HUES48 (cell line): ENCODE data around the gene CLECL1.

Experiments used
- H3K27ac ChIP-seq: one replicate; pipeline ENCODE4 v1.7.0; 2013; ENCODE audit warnings: low read depth, low read length, inconsistent platforms
- H3K27me3 ChIP-seq: 2 replicates; pipeline ENCODE4 v1.6.1; 2013; ENCODE audit warnings: mild to moderate bottlenecking, low read length; ENCODE audit not compliant: control insufficient read depth, insufficient read depth
- H3K36me3 ChIP-seq: 2 replicates; pipeline ENCODE4 v1.6.1; 2013; ENCODE audit warnings: low read length; ENCODE audit not compliant: control insufficient read depth, insufficient read depth
- H3K4me1 ChIP-seq: 2 replicates; pipeline ENCODE4 v1.6.1; 2013; ENCODE audit warnings: mild to moderate bottlenecking, low read length; ENCODE audit not compliant: control insufficient read depth, insufficient read depth
- H3K4me3 ChIP-seq: 2 replicates; pipeline ENCODE4 v1.5.1; 2013; ENCODE audit warnings: mild to moderate bottlenecking, low read depth, low read length
- H3K9ac ChIP-seq: 2 replicates; pipeline ENCODE4 v1.6.1; 2013; ENCODE audit warnings: mild to moderate bottlenecking, low read depth, low read length, moderate library complexity
- H3K9me3 ChIP-seq: 2 replicates; pipeline ENCODE4 v1.6.1; 2013; ENCODE audit warnings: low read length; ENCODE audit not compliant: control insufficient read depth, insufficient read depth

Gene CLECL1

DNA sequence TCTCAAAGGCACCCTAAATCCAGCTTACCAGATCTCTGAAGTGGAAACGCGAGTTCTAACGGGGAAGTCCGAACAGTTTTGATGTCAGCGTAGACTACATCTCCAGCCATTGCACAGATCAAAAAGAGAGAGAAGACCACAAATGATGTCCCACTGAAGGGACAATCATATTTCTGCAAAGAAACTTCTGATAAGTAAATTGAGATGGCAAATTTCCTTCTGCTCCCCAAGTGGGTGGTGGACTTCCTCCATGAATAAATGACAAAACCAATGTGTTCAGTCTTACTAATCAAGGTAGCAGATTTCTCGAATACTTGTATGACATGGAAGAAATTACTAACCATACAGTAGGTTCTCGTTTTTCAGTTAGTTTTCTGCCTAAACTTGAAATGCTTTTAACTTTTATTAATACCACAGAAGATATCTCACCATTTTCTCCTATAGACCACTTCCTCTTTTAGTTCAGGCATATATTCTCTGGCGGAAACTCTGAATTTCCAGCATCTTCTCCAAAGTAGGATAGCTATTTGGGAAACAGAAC is at the start of gene CLECL1:
Gene CLECL1, minus strand, starts transcription at position 177 of the 541 bp plus-strand sequence.
- H3K9me3 ChIP-seq = no peaks in the 10 kb centered on the region
- no peaks in the 10 kb centered on the region for H3K4me1 ChIP-seq
- no peak within 1 kb of the TSS for H3K27ac ChIP-seq
- no peak within 1 kb of the TSS for H3K4me3 ChIP-seq
- H3K9ac ChIP-seq = no peak within 1 kb of the TSS
- no peaks in the 10 kb centered on the region for H3K36me3 ChIP-seq
- H3K27me3 ChIP-seq = no peaks in the 10 kb centered on the region

DNA sequence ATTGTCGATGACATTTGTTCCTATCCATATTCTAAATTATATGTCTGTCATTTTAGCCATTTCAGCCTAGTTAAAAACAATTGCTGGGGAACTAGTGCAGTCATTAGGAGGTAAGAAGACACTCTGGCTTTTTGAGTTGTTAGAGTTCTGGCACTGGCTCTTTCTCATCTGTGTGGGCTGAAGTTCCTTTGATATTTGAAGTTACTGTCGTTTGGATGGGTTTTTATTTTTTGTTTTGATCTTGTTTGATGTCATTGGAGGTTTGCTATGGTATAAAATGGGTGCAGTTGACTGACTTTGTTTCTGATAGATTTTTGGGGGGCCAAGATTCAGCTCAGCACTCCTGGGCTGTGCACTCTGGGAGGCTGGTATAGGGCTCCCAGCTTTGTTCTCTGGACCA is 48.5 kb upstream of the CLECL1 start:
- Histone ChIP-seq H3K27ac (no peak overlapping the region), H3K9ac (no peak overlapping the region), H3K36me3 (no peaks in the 10 kb centered on the region), H3K27me3 (no peaks in the 10 kb centered on the region), H3K9me3 (no peaks in the 10 kb centered on the region; the same call in 1 of the 2 replicates), H3K4me3 (no peak overlapping the region), H3K4me1 (peaks cover 38% of the 10 kb centered on the region)

DNA sequence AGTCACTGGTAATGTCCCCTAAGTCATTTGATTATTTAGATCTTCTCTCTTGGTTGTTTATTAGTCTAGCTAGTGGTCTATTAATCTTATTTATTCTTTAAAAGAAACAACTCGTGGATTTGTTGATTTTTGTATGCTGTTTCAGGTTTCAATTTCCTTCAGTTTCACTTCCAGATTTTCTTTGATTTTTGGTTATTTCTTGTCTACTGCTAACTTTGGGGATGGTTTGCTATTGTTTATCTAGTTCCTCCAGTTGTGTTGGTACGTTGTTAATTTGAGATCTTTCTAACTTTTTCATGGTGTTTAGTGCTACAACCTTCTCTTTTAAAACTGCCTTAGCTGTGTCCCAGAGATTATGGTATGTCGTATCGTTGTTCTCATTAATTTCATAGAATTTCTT is 46.3 kb upstream of the CLECL1 start:
- Histone ChIP-seq H3K27ac (no peak overlapping the region), H3K27me3 (no peaks in the 10 kb centered on the region), H3K36me3 (no peaks in the 10 kb centered on the region), H3K9ac (no peak overlapping the region), H3K4me1 (peaks cover 24% of the 10 kb centered on the region), H3K4me3 (no peak overlapping the region), H3K9me3 (no peaks in the 10 kb centered on the region; the same call in 1 of the 2 replicates)

DNA sequence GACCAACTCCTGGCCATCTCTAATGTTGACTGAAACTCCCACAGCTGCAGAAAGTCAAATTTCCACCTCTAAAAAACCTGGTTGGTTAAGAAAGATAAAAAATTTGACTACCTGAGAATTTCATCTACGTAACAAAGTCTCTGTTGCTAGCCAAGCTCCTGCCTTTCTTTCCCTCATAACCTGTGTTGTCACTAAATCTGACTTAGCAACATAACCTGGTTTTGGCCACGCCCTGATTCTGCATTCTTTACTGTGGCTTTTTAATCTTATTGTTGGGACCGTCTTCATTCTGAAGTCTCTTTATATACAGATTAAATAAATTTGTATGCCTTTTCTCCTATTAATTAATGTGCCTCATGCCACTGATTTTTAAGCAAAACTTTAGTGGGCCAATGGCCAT is 43.9 kb upstream of the CLECL1 start:
- H3K27me3 ChIP-seq = no peaks in the 10 kb centered on the region
- no peak overlapping the region for H3K27ac ChIP-seq
- no peaks in the 10 kb centered on the region for H3K9me3 ChIP-seq
- peaks cover 11% of the 10 kb centered on the region for H3K4me1 ChIP-seq
- no peak overlapping the region for H3K9ac ChIP-seq
- no peaks in the 10 kb centered on the region for H3K36me3 ChIP-seq
- no peak overlapping the region for H3K4me3 ChIP-seq

DNA sequence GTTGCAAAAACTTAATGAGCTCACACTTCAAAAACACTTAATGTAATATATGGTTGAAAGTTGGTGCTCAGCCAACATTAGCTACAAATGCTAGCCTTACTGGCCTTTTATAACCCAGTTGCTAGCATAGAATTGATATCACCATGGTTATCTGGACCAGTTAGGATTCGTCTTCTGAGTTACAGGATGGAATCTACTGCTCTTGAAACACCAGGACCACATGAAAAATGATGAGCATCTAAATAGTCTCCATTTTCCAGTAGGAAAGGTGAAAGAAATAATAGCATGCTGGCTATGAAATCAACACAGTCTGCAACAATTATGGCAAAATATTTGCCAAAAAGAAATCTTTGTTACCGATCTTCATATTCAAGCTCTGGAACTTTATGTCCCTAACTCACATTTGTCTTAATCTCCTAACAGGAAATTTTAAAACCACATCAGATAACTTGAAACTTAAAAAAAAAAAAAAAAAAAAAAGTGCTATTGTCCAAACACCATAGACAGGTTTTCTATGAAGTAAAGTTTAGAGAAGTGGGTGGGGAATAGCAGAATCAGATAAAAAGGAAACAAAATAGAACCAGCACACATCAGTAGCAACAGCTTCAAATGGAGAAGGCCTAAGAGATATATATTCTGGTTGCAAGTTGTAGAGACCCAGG is 40.5 kb upstream of the CLECL1 start:
- Histone ChIP-seq H3K4me3 (no peak overlapping the region), H3K27me3 (no peaks in the 10 kb centered on the region), H3K9me3 (no peaks in the 10 kb centered on the region), H3K27ac (no peak overlapping the region), H3K9ac (no peak overlapping the region), H3K36me3 (no peaks in the 10 kb centered on the region), H3K4me1 (peaks cover 11% of the 10 kb centered on the region)

DNA sequence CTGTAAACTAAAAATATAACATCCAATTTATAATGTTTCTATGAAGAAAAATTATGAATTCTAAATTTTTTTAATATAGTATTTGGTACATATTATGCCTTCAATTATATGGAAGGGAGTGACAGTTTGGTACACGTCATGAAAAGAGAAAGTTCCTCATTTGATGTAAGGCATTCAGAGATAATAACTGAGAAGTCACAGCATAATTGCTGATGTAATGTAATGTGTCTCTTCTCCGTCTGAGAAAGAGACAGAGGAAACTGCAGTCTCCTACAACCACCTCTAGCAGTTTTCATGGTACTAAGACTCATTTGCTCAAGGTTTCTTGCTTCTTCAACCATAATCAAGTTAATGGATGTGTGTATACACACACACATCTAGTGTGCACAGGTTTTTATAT is 30.1 kb upstream of the CLECL1 start:
- Histone ChIP-seq H3K27ac (no peak overlapping the region), H3K9me3 (no peaks in the 10 kb centered on the region), H3K4me1 (peaks cover 2% of the 10 kb centered on the region; the same call in 1 of the 2 replicates), H3K9ac (no peak overlapping the region), H3K36me3 (no peaks in the 10 kb centered on the region), H3K27me3 (no peaks in the 10 kb centered on the region), H3K4me3 (no peak overlapping the region)

DNA sequence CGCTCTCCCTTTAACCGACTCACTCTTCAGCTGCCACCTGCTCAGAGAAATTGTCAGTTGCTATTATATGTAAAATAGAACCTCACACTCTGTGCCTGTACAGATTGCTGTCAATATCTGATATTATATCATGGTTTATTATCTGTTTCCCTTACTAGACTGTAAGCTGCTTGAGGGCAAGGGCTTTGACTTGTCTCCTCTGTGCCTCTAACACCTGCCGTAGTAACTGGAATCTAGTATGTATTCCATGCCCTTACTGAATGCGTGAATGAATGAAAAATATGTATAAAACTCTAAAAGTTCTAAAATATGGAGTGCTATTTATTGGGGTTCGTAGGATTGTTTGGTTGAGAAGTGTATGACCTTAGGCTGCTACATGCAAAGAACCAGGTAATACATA is 29.5 kb upstream of the CLECL1 start:
- H3K27me3 ChIP-seq = no peaks in the 10 kb centered on the region
- H3K4me1 ChIP-seq = peaks cover 2% of the 10 kb centered on the region; the same call in 1 of the 2 replicates
- H3K9me3 ChIP-seq = no peaks in the 10 kb centered on the region
- H3K36me3 ChIP-seq = no peaks in the 10 kb centered on the region
- no peak overlapping the region for H3K9ac ChIP-seq
- no peak overlapping the region for H3K27ac ChIP-seq
- no peak overlapping the region for H3K4me3 ChIP-seq

DNA sequence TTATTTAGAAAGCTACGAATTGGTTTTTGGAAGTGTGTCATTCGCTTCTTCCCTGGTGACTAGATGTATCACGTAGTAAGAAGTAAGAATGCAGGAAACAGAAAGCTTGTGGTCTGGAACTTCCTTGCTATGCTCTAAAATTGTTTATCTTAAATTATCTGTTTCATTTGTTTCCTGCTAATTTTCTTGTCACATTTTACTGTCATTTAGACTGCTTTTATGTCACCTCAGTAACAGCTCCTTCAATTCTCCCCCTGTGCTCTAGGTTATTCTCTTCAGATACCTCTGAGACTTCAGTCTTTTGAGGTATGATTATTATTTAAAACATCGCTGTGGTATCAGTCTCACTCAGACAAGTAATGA is 28.5 kb upstream of the CLECL1 start:
- Histone ChIP-seq H3K36me3 (no peaks in the 10 kb centered on the region), H3K4me3 (no peak overlapping the region), H3K4me1 (peaks cover 2% of the 10 kb centered on the region; the same call in 1 of the 2 replicates), H3K9me3 (no peaks in the 10 kb centered on the region), H3K9ac (no peak overlapping the region), H3K27ac (no peak overlapping the region), H3K27me3 (no peaks in the 10 kb centered on the region)

DNA sequence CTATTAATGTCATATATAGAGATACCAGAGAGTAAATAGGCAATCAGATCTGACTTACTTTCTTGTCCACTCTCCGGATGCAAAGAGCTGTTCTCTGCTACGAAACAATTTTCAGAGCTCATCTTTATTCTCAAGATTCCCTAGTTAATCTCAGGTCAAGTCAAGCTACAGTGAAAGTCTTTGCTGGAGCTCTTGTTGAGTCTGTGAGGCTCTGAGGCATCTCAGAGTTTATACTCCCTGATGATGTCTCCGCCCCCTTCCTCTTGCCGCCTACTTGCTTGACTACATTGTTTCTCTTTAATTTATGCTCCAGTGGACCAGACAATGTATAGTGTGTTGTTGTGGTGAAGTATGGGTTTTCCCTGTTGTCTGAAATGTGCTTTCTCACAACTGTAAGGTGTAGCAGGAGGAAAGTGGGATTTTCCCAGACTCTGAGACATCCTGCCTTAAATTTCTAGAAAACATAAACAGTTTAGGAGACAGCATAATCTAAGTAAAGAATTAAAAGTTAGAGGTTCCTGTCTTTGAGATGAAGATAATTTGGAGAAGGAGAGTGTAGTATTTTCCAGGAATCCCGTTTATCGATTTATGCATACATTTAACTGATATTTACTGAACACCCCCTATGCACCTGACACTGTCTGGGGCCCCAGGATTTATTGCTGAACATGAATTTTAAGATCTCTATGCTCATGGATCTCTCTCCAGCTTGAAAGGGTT is 28.0 kb upstream of the CLECL1 start, which contains the start of gene CD69:
Gene CD69, minus strand, starts transcription at position 203 of the 720 bp plus-strand sequence. Its CDS starts 81 bp downstream, at position 122.
- Histone ChIP-seq H3K4me3 (no peak within 1 kb of the TSS), H3K36me3 (no peaks in the 10 kb centered on the region), H3K4me1 (peaks cover 2% of the 10 kb centered on the region; the same call in 1 of the 2 replicates), H3K9ac (no peak within 1 kb of the TSS), H3K9me3 (no peaks in the 10 kb centered on the region), H3K27me3 (no peaks in the 10 kb centered on the region), H3K27ac (no peak within 1 kb of the TSS)

DNA sequence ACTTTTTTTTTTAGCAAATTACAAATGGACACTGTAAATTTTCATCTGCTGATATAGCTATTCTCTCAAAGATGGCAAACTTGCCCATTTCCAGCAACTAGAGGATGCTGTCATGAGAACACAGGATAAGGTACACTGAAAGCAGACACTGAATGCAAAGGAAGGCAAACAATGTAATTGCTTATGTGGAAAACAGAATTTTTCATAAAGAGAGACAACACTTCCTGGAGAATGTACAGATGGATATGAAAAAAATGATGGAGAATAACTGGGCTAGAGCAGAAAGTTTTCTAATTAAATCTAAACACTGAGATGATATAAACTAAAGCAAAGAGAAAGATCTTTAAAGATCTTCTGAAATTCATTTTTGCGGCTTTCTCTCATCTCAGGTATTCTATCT is 27.2 kb upstream of the CLECL1 start:
- no peaks in the 10 kb centered on the region for H3K36me3 ChIP-seq
- H3K27ac ChIP-seq = no peak overlapping the region
- H3K4me1 ChIP-seq = peaks cover 2% of the 10 kb centered on the region; the same call in 1 of the 2 replicates
- no peaks in the 10 kb centered on the region for H3K9me3 ChIP-seq
- no peak overlapping the region for H3K9ac ChIP-seq
- H3K27me3 ChIP-seq = no peaks in the 10 kb centered on the region
- H3K4me3 ChIP-seq = no peak overlapping the region

DNA sequence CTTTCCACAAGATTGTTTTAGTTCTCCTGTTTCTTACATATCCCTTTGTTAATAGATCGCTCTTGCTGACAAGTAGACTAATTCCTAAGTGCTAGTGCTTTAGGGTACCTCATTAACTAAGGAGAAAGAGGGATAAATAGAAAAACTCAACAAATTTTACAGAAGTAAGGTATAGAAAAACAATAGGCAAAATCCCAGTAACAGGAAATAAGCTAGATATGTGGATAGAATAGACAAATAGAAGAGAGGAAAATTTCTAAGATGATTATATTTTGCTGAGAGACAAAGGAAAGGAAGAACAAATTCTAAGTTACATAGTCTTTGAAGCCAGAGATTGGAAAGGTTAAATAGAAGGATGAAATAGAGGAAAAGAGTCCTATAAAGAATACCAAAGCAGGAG is 26.8 kb upstream of the CLECL1 start:
- peaks cover 5% of the 10 kb centered on the region; the same call in 1 of the 2 replicates for H3K4me1 ChIP-seq
- no peak overlapping the region for H3K4me3 ChIP-seq
- H3K36me3 ChIP-seq = no peaks in the 10 kb centered on the region
- no peaks in the 10 kb centered on the region for H3K9me3 ChIP-seq
- H3K9ac ChIP-seq = no peak overlapping the region
- no peak overlapping the region for H3K27ac ChIP-seq
- H3K27me3 ChIP-seq = no peaks in the 10 kb centered on the region
